Neuron (in vitro differentiated cells): ENCODE results near the gene UBE3B.

Source experiments
- H2AFZ ChIP-seq: one replicate; pipeline ENCODE4 v1.6.1; 2013; ENCODE audit warnings: low read depth, mild to moderate bottlenecking, inconsistent platforms, low read length, moderate library complexity
- H3K27me3 ChIP-seq: one replicate; pipeline ENCODE4 v1.6.1; 2013; ENCODE audit warnings: low read length; ENCODE audit not compliant: insufficient read depth
- H3K36me3 ChIP-seq: one replicate; pipeline ENCODE4 v1.6.1; 2013; ENCODE audit warnings: low read length; ENCODE audit not compliant: insufficient read depth
- H3K4me1 ChIP-seq: one replicate; pipeline ENCODE4 v1.6.1; 2013; ENCODE audit warnings: low read length; ENCODE audit not compliant: insufficient read depth
- H3K4me3 ChIP-seq: 2 replicates; pipeline ENCODE4 v1.5.1; 2013; ENCODE audit warnings: mild to moderate bottlenecking, low read length, moderate library complexity
- H3K9me3 ChIP-seq: one replicate; pipeline ENCODE4 v1.6.1; 2013; ENCODE audit warnings: low read length

Gene UBE3B

GRCh38 chr12:109575683-109576082, 98.2 kb downstream of the UBE3B start:
- H3K36me3 ChIP-seq: peaks cover 53% of the 10 kb centered on the region
- no peak overlapping the region for H2AFZ ChIP-seq
- peaks cover 19% of the 10 kb centered on the region for H3K4me1 ChIP-seq
- H3K4me3 ChIP-seq: no peak overlapping the region
- no peaks in the 10 kb centered on the region for H3K27me3 ChIP-seq
- no peaks in the 10 kb centered on the region for H3K9me3 ChIP-seq

DNA sequence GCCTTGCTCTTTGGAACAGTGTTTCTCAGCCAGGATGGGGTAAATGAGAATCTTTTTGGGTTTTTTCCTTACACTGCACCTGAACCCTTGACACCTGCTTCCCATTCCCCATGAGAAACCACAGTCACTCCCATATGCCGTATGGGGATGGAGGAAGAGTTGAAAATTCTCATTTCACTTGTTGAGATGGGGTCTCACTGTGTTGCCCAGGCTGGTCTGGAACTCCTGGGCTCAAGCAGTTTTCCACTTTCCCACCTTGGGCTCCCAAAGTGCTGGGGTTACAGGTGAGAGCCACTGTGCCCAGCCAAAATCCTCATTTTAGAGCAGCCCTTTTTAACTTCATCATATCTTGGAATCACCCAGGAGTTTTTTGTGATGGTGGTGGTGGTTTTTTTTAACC, 99.9 kb downstream of the UBE3B start:
- Histone ChIP-seq H3K4me3 (no peak overlapping the region), H3K36me3 (peaks cover 63% of the 10 kb centered on the region), H3K27me3 (no peaks in the 10 kb centered on the region), H3K9me3 (no peaks in the 10 kb centered on the region), H3K4me1 (peaks cover 18% of the 10 kb centered on the region), H2AFZ (no peak overlapping the region)

DNA sequence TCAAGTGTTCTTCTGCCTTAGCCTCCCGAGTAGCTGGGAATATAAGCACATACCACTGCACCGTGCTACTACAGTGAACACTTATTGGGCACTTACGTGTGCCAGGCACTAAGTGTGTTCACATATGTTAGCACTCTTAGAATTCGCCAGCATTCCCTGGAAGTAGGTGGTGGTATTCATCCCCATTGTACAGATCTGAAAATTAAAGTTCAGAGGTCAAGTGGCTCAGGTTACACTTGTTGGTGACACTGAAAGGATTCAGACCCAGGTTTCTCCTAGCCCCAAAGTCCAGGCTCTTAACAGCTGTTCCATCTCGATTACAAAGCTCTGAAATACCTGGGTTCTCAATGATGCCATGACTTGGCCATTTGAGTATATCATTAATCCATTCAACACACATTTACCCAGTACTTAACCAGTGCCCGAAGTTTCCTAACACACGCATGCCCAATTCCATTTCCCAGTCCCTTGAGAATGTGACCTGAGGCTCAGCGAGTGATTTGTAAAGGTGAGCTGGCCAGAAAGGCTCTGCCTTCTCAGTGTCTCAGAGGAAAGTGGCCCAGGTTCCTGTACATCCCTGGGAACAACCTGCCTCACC, 101.0 kb downstream of the UBE3B start:
- Histone ChIP-seq H3K9me3 (no peaks in the 10 kb centered on the region), H2AFZ (no peak overlapping the region), H3K4me1 (peaks cover 11% of the 10 kb centered on the region), H3K27me3 (no peaks in the 10 kb centered on the region), H3K4me3 (no peak overlapping the region), H3K36me3 (peaks cover 66% of the 10 kb centered on the region)

DNA sequence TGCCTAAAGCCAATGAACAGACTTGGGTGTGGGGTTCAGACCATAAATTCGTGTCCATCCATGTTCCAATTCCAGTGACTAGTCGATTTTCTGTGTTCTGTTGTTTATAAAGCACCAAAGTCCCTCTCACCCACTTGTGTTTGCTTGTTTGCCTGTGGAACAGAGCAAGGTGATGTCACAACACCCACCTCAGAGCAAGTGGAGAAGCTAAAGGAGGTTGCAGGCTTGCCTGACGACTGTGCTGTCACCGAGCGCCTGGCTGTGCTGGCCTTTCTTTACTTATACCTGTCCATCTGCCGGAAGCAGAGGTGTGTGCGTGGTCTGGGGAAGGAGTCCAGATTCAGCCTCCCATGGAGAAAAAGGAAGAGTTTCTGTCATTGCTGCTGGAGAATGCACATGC, 102.2 kb downstream of the UBE3B start:
- Histone ChIP-seq H3K36me3 (peaks cover 75% of the 10 kb centered on the region), H3K4me1 (peaks cover 4% of the 10 kb centered on the region)

GRCh38 chr12:109580272-109580671, 102.8 kb downstream of the UBE3B start:
- no peaks in the 10 kb centered on the region for H3K4me1 ChIP-seq
- H2AFZ ChIP-seq: no peak overlapping the region
- H3K9me3 ChIP-seq: no peaks in the 10 kb centered on the region
- peaks cover 80% of the 10 kb centered on the region for H3K36me3 ChIP-seq
- no peak overlapping the region for H3K4me3 ChIP-seq
- H3K27me3 ChIP-seq: no peaks in the 10 kb centered on the region

More for the DNA sequence above, 102.2 kb downstream of the UBE3B start:
- Histone ChIP-seq H3K4me3 (no peak overlapping the region), H2AFZ (no peak overlapping the region), H3K9me3 (no peaks in the 10 kb centered on the region), H3K27me3 (no peaks in the 10 kb centered on the region)

DNA sequence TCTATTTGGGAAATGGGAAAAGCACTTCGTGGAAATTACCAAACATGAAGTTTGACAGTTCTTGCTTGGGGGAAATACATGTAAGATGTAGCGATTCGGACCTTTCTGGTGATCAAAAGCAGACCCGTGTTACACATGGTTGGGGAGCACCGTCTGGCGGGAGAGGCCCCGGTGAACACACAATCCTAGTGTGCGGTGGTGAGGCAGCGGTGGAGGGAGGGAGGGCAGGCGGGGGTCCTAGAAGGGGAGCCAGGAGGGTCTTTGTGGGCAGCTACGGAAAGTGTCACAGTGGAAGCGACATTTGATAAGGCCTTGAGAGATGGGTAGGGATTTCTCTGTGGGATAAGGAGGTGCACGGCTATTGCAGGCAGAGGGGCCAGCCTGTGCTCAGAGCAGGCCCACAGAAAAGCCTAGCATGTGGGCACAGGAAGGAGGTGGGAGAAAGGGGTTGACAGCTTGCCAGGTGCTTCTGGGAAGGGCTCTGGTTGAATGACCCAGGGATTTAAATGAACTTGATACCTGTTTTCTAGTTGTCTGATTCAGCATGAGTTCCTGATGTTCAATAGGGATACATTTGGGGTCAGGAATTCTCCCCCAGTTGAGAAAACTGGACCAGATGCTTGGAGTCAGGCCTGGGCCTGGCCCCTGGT, 103.4 kb downstream of the UBE3B start:
- peaks cover 78% of the 10 kb centered on the region for H3K36me3 ChIP-seq
- H3K9me3 ChIP-seq: no peaks in the 10 kb centered on the region

DNA sequence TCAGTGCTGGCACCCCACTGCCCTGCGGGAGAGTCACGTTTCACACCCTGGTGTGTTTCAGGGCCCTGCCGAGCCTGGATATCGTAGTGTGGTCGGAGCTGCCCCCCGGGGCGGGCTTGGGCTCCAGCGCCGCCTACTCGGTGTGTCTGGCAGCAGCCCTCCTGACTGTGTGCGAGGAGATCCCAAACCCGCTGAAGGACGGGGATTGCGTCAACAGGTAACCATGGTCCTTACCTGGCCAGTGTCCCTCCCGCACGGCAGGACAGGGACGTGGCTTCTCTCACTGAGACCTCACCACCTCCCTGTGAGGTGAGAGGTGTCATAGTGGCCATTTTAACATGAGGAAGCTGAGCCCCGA, 103.9 kb downstream of the UBE3B start:
- no peaks in the 10 kb centered on the region for H3K4me1 ChIP-seq
- no peaks in the 10 kb centered on the region for H3K27me3 ChIP-seq
- no peak overlapping the region for H2AFZ ChIP-seq
- no peak overlapping the region for H3K4me3 ChIP-seq
- peaks cover 75% of the 10 kb centered on the region for H3K36me3 ChIP-seq
- H3K9me3 ChIP-seq: no peaks in the 10 kb centered on the region

More for the DNA sequence above, 103.4 kb downstream of the UBE3B start:
- Histone ChIP-seq H3K4me3 (no peak overlapping the region), H2AFZ (no peak overlapping the region), H3K4me1 (no peaks in the 10 kb centered on the region), H3K27me3 (no peaks in the 10 kb centered on the region)

DNA sequence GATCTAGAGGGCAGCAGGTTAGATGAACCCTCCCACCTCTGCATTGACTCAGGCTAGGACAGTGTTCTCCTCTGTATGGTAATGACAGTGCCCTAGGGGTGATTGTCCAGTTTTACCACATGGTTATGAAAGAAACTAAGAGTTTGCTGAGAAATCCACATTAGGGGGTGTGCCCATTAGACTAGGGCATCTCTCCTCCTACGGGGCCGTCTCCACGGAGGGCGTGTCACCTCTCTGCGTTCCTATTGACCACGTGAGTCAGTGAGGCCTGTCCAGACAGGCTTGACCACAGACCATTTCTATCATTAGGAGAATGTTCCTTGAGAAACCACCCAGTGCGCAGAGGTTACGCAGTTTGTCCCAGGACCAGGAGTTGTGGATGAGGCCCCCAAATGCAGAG, 104.4 kb downstream of the UBE3B start:
- Histone ChIP-seq H3K36me3 (peaks cover 79% of the 10 kb centered on the region), H3K4me3 (no peak overlapping the region), H3K27me3 (no peaks in the 10 kb centered on the region), H3K4me1 (no peaks in the 10 kb centered on the region), H3K9me3 (no peaks in the 10 kb centered on the region), H2AFZ (no peak overlapping the region)

- Histone ChIP-seq H3K27me3 (no peaks in the 10 kb centered on the region), H2AFZ (no peak overlapping the region), H3K4me3 (no peak overlapping the region), H3K36me3 (peaks cover 78% of the 10 kb centered on the region), H3K9me3 (no peaks in the 10 kb centered on the region), H3K4me1 (no peaks in the 10 kb centered on the region)
Measured at GRCh38 chr12:109582636-109583035, 105.2 kb downstream of the UBE3B start.

- Histone ChIP-seq H3K4me1 (no peaks in the 10 kb centered on the region), H2AFZ (no peak overlapping the region), H3K27me3 (no peaks in the 10 kb centered on the region), H3K4me3 (no peak overlapping the region), H3K36me3 (peaks cover 78% of the 10 kb centered on the region), H3K9me3 (no peaks in the 10 kb centered on the region)
Measured at GRCh38 chr12:109583733-109584132, 106.3 kb downstream of the UBE3B start.
